Sciatic nerve (tissue), 2 donors: ENCODE measurements around the gene TAPT1. TPM values are rescaled to one million over a fixed set of nuclear protein-coding genes. Genes with fewer than 3 reads are reported as not detected.
"Not testable (repeated sequence)": the region's sequence is repeated elsewhere in the genome, so short reads cannot be mapped to it uniquely, and the experiment has no call there.

Experiments
- ATAC-seq: fragments of 200-7000 bp; cut with Tn5 transposase; one replicate; pipeline ENCODE4 v1.9.1; 2020; ENCODE audit warnings: mild to moderate bottlenecking, moderate library complexity
- DNase-seq: peaks from one replicate; pipeline ENCODE4 v3.0.0-alpha.2; 2020; ENCODE audit warnings: low spot score
- intact Hi-C: fragments of 100-400 bp; cut with DNase I; formaldehyde crosslinking; loops from one replicate; pipeline ENCODE4 v1.14.2; 2022
- total RNA-seq: library from RNA; stranded (reverse); fragmentation: NEBNext Ultra II Directional; extraction: Animal tissue kit (Norgen Biotek cat#: 25700); gene quantifications from one replicate; pipeline ENCODE4 v1.2.1, GENCODE V29; 2021
- donor health status: DM: no; HTN: no; CAD: no.
- donor health status: DM: no; HTN: no; CAD: no.

Gene TAPT1
- total RNA-seq, result 59.5 TPM

- DNase-seq (peak; percentile 91), ATAC-seq (peak; percentile 83)
- intact Hi-C loops, result no loop called here
These were observed at the start of gene TAPT1 for GRCh38 chr4:16225863-16226815. Gene TAPT1 (minus strand): TSS chr4:16226471. CDS start chr4:16226457, 14 bp downstream.

- intact Hi-C loops, result no loop called here
- DNase-seq, result no peak
- ATAC-seq, result no peak
These were observed 45.1 kb upstream of the TAPT1 start for GRCh38 chr4:16271411-16271810.

- DNase-seq, result no peak
These were observed 44.4 kb upstream of the TAPT1 start for GRCh38 chr4:16270454-16271328.

GRCh38 chr4:16269742-16270453 lies 43.6 kb upstream of the TAPT1 start:
- peak; percentile 85 for ATAC-seq
- intact Hi-C loops, result loop anchor here (10.0 kb wide), 1 partner anchor 245 kb away; no protein-coding TSS in a partner anchor
- DNase-seq, result not testable (repeated sequence)

More at GRCh38 chr4:16270454-16271328, 44.4 kb upstream of the TAPT1 start:
- ATAC-seq, result peak; percentile 61
- intact Hi-C loops, result no loop called here

GRCh38 chr4:16269240-16269639 lies 43.0 kb upstream of the TAPT1 start:
- no peak for DNase-seq
- no peak for ATAC-seq
- intact Hi-C loops, result loop anchor here (10.0 kb wide), 1 partner anchor 244 kb away; no protein-coding TSS in a partner anchor

- ATAC-seq, result no peak
- intact Hi-C loops, result loop anchor here (10.0 kb wide), 1 partner anchor 243 kb away; no protein-coding TSS in a partner anchor
- no peak for DNase-seq
These were observed 42.0 kb upstream of the TAPT1 start for GRCh38 chr4:16268290-16268689.

GRCh38 chr4:16267639-16268038 lies 41.4 kb upstream of the TAPT1 start:
- DNase-seq (no peak), ATAC-seq (no peak)
- intact Hi-C loops, result loop anchor here (10.0 kb wide), 1 partner anchor 243 kb away; no protein-coding TSS in a partner anchor

GRCh38 chr4:16265820-16266219 lies 39.5 kb upstream of the TAPT1 start:
- DNase-seq (no peak), ATAC-seq (no peak)
- intact Hi-C loops, result loop anchor here (10.0 kb wide), 1 partner anchor 241 kb away; no protein-coding TSS in a partner anchor

- ATAC-seq, result peak; percentile 69
These were observed 38.5 kb upstream of the TAPT1 start for GRCh38 chr4:16264798-16265197.

GRCh38 chr4:16263056-16263455 lies 36.8 kb upstream of the TAPT1 start:
- DNase-seq (no peak), ATAC-seq (no peak)
- intact Hi-C loops, result loop anchor here (10.0 kb wide), 1 partner anchor 238 kb away; no protein-coding TSS in a partner anchor

More at GRCh38 chr4:16264798-16265197, 38.5 kb upstream of the TAPT1 start:
- DNase-seq, result no peak
- intact Hi-C loops, result loop anchor here (10.0 kb wide), 1 partner anchor 240 kb away; no protein-coding TSS in a partner anchor

GRCh38 chr4:16262188-16262587 lies 35.9 kb upstream of the TAPT1 start:
- intact Hi-C loops, result loop anchor here (10.0 kb wide), 1 partner anchor 237 kb away; no protein-coding TSS in a partner anchor
- no peak for DNase-seq
- ATAC-seq, result no peak

- DNase-seq (no peak), ATAC-seq (no peak)
- intact Hi-C loops, result loop anchor here (10.0 kb wide), 1 partner anchor 237 kb away; no protein-coding TSS in a partner anchor
These were observed 35.1 kb upstream of the TAPT1 start for GRCh38 chr4:16261313-16261878.

GRCh38 chr4:16259889-16260246 lies 33.6 kb upstream of the TAPT1 start:
- intact Hi-C loops, result loop anchor here (10.0 kb wide), 1 partner anchor 235 kb away; no protein-coding TSS in a partner anchor
- DNase-seq (no peak), ATAC-seq (no peak)

GRCh38 chr4:16259241-16259888 lies 33.1 kb upstream of the TAPT1 start:
- intact Hi-C loops, result no loop called here
- no peak for ATAC-seq
- no peak for DNase-seq

GRCh38 chr4:16257611-16258010 lies 31.3 kb upstream of the TAPT1 start:
- ATAC-seq (no peak), DNase-seq (no peak)
- intact Hi-C loops, result no loop called here

- ATAC-seq, result no peak
- intact Hi-C loops, result no loop called here
- no peak for DNase-seq
These were observed 30.1 kb upstream of the TAPT1 start for GRCh38 chr4:16256343-16256742.

- intact Hi-C loops, result no loop called here
- no peak for DNase-seq
- ATAC-seq, result no peak
These were observed 29.5 kb upstream of the TAPT1 start for GRCh38 chr4:16255730-16256129.
